BLaER1 treated with 17β-estradiol and CSF1 and Interleukin-3, amounts not matched to agents 10 nM and 100 nM (cell line): ENCODE results near the gene TTLL3.

Experiments used
- H3K27ac ChIP-seq, 11 experiments: shearing (Covaris generic); formaldehyde crosslinking; 2 replicates each; pipeline ENCODE4 v1.8.1; 2022
- H3K27me3 ChIP-seq, 11 experiments: shearing (Covaris generic); formaldehyde crosslinking; 2 replicates each; pipeline ENCODE4 v1.8.1; 2022
- H3K36me3 ChIP-seq, 11 experiments: shearing (Covaris generic); formaldehyde crosslinking; 2 replicates each; pipeline ENCODE4 v1.8.1; 2022
- H3K4me1 ChIP-seq, 10 experiments: shearing (Covaris generic); formaldehyde crosslinking; 2 replicates each; pipeline ENCODE4 v1.8.1; 2022
- H3K4me2 ChIP-seq, 11 experiments: shearing (Covaris generic); formaldehyde crosslinking; 2 replicates each; pipeline ENCODE4 v1.8.1; 2022
- H3K4me3 ChIP-seq, 10 experiments: shearing (Covaris generic); formaldehyde crosslinking; 2 replicates each; pipeline ENCODE4 v1.8.1; 2022
- H3K9ac ChIP-seq, 11 experiments: shearing (Covaris generic); formaldehyde crosslinking; 2 replicates each; pipeline ENCODE4 v1.8.1; 2022
- H3K9me3 ChIP-seq, 11 experiments: shearing (Covaris generic); formaldehyde crosslinking; replicated peaks in 1 of 11; 2 replicates each; pipeline ENCODE4 v1.8.1; 2022
- H4K20me1 ChIP-seq, 11 experiments: shearing (Covaris generic); formaldehyde crosslinking; 2 replicates each; pipeline ENCODE4 v1.8.1; 2022
- Cebpa-rat ChIP-seq, 11 experiments: shearing (Covaris generic); IDR thresholded peaks; 2 replicates each; pipeline ENCODE4 v1.8.1; 2022

Gene TTLL3

DNA sequence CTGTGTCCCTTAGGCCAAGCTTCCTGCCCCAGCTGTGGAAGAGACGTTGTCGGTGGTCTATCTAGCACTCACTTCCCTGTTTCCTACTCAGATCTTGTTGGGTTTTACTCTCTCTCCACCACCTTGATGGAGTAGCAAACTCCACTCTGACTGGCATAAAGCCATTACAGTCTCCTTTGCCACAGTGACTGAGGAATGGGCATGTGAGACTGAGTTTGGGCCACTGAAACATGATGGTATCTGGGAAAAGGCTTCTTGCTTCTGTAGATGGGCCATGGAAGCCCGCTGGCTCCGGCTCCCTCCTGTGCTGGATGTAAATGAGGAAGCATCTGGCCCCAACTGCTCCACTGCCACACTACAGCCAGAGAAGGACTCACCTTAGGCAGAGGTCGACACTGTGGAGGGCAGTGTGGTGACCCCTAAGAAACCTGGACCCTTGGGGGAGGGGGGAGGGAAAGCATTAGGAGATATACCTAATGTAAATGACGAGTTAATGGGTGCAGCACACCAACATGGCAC is 30.9 kb upstream of the TTLL3 start:
- TF ChIP-seq Cebpa-rat (IDR thresholded peaks at IDR 0.05) = no peak
- peak overlapping the region in 2 of 10 experiments; percentile 25 to 34; a peak in 4 of 20 replicates for H3K4me3 ChIP-seq
- H3K4me2 ChIP-seq = peak overlapping the region; percentile 75 to 95 (median 90)
- peaks cover 0 to 33% (median 0%) of the 10 kb centered on the region in 11 experiments; a peak in 6 of 22 replicates for H3K27me3 ChIP-seq
- peaks cover 0 to 16% (median 0%) of the 10 kb centered on the region in 11 experiments; a peak in 6 of 22 replicates for H4K20me1 ChIP-seq
- H3K36me3 ChIP-seq = peaks cover 0 to 20% (median 6%) of the 10 kb centered on the region in 11 experiments; a peak in 14 of 22 replicates
- H3K4me1 ChIP-seq = peaks cover 52 to 68% (median 59%) of the 10 kb centered on the region in 10 experiments
- peak overlapping the region in 5 of 11 experiments; percentile 68 to 80 (median 73); a peak in 8 of 22 replicates for H3K9ac ChIP-seq
- H3K9me3 ChIP-seq = no peaks in the 10 kb centered on the region
- peak overlapping the region in 8 of 11 experiments; percentile 74 to 95 (median 84); a peak in 16 of 22 replicates for H3K27ac ChIP-seq

DNA sequence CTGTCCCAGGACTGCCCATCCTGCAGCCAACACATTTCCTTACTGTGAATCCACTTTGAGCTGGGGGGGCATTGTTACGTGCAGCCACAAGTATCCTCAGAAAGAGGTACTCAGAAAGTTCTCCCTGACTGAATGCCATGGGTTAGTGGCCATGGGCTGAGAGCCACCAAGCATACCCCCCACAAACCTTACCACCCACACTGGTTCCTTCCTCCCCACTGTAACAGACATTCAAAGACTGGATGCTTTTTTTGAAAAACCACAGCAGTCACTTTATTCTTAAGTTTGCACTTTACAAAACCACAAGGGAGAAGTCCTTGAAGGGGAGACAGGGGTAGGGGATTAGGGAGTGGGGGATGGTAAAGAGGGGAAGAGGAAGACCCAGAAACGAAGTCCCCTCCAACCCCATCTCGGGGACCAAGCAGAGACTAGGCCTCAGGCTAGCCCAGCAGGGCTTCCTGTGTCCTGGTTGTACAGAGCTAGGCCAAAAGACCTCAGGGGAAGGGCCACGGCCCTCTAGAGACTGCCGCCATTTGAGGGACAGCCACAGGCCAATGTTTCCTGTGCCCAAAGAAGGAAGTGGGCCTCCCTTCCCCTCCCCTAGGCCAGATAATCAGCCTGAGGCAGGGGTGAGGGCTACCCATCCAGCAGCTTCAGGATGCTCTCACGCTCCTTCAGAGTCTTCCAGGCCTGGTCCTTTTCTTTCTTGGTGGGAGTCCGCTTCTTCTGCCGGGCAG is 30.2 kb upstream of the TTLL3 start:
- Histone ChIP-seq H3K36me3 (peaks cover 1 to 28% (median 11%) of the 10 kb centered on the region in 11 experiments; a peak in 15 of 22 replicates), H3K27me3 (peaks cover 0 to 33% (median 0%) of the 10 kb centered on the region in 11 experiments; a peak in 6 of 22 replicates), H3K4me1 (peaks cover 52 to 68% (median 59%) of the 10 kb centered on the region in 10 experiments), H3K4me2 (peak overlapping the region; percentile 75 to 95 (median 90)), H3K27ac (peak overlapping the region; percentile 73 to 95 (median 82)), H3K9me3 (no peaks in the 10 kb centered on the region), H3K4me3 (peak overlapping the region in 8 of 10 experiments; percentile 12 to 35 (median 24); a peak in 10 of 20 replicates), H4K20me1 (peaks cover 0 to 16% (median 0%) of the 10 kb centered on the region in 11 experiments; a peak in 6 of 22 replicates), H3K9ac (peak overlapping the region; percentile 55 to 80 (median 71))
- TF ChIP-seq Cebpa-rat (IDR thresholded peaks at IDR 0.05) = no peak

GRCh38 chr3:9780458-9780812 is 29.6 kb upstream of the TTLL3 start:
- peak overlapping the region; percentile 73 to 95 (median 82) for H3K27ac ChIP-seq
- TF ChIP-seq Cebpa-rat (IDR thresholded peaks at IDR 0.05) = peak in 1 of 11 experiments; percentile 8; a peak in 1 of 22 replicates
- H3K27me3 ChIP-seq = peaks cover 0 to 31% (median 0%) of the 10 kb centered on the region in 11 experiments; a peak in 6 of 22 replicates

GRCh38 chr3:9780910-9781309 is 29.2 kb upstream of the TTLL3 start:
- Histone ChIP-seq H3K9me3 (no peaks in the 10 kb centered on the region), H3K4me3 (peak overlapping the region in 4 of 10 experiments; percentile 24 to 35 (median 27); a peak in 4 of 20 replicates), H3K27me3 (peaks cover 0 to 26% (median 0%) of the 10 kb centered on the region in 11 experiments; a peak in 5 of 22 replicates), H3K9ac (peak overlapping the region in 10 of 11 experiments; percentile 63 to 80 (median 72); a peak in 20 of 22 replicates), H3K4me1 (peaks cover 57 to 68% (median 63%) of the 10 kb centered on the region in 10 experiments), H3K36me3 (peaks cover 6 to 38% (median 16%) of the 10 kb centered on the region in 11 experiments; a peak in 16 of 22 replicates), H4K20me1 (peaks cover 0 to 16% (median 0%) of the 10 kb centered on the region in 11 experiments; a peak in 6 of 22 replicates), H3K4me2 (peak overlapping the region; percentile 75 to 95 (median 90)), H3K27ac (peak overlapping the region; percentile 73 to 95 (median 82); a peak in 20 of 22 replicates)
- TF ChIP-seq Cebpa-rat (IDR thresholded peaks at IDR 0.05) = no peak

More at GRCh38 chr3:9780458-9780812, 29.6 kb upstream of the TTLL3 start:
- Histone ChIP-seq H3K4me1 (peaks cover 55 to 68% (median 60%) of the 10 kb centered on the region in 10 experiments), H3K4me3 (peak overlapping the region in 7 of 10 experiments; percentile 12 to 35 (median 25); a peak in 9 of 20 replicates), H3K36me3 (peaks cover 6 to 33% (median 15%) of the 10 kb centered on the region in 11 experiments; a peak in 16 of 22 replicates), H3K9me3 (no peaks in the 10 kb centered on the region), H3K4me2 (peak overlapping the region; percentile 75 to 95 (median 90)), H4K20me1 (peaks cover 0 to 16% (median 0%) of the 10 kb centered on the region in 11 experiments; a peak in 6 of 22 replicates), H3K9ac (peak overlapping the region; percentile 55 to 80 (median 71))

DNA sequence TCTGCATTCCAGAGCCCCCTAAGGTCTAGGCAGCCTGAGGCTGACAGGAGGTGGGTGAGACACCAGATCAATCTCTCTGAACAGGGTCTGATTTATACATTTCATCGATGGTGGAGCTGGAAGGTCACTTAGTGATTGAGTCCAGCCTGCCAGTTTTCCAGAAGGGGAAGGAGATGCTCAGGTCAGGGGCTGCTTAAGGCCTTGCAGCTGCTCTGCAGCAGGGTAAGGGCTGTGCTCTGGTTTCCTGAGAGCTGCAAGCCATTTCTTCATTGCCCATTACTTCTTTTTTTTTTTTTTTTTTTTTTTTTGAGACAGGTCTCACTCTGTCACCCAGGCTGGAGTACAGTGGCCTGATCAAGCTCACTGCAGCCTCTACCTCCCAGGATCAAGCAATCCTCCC is 28.5 kb upstream of the TTLL3 start:
- peaks cover 0 to 16% (median 0%) of the 10 kb centered on the region in 11 experiments; a peak in 6 of 22 replicates for H4K20me1 ChIP-seq
- no peak for TF ChIP-seq Cebpa-rat (IDR thresholded peaks at IDR 0.05)
- peaks cover 6 to 45% (median 21%) of the 10 kb centered on the region in 11 experiments; a peak in 16 of 22 replicates for H3K36me3 ChIP-seq
- peak overlapping the region in 8 of 11 experiments; percentile 12 to 94 (median 36); a peak in 11 of 22 replicates for H3K27ac ChIP-seq
- peaks cover 0 to 22% (median 0%) of the 10 kb centered on the region in 11 experiments; a peak in 2 of 22 replicates for H3K27me3 ChIP-seq
- peak overlapping the region; percentile 75 to 95 (median 90) for H3K4me2 ChIP-seq
- peaks cover 57 to 71% (median 64%) of the 10 kb centered on the region in 10 experiments for H3K4me1 ChIP-seq
- H3K9ac ChIP-seq = peak overlapping the region; percentile 20 to 80 (median 68); a peak in 19 of 22 replicates
- H3K9me3 ChIP-seq = no peaks in the 10 kb centered on the region
- peak overlapping the region in 2 of 10 experiments; percentile 26 to 29; a peak in 1 of 20 replicates for H3K4me3 ChIP-seq

- peak overlapping the region in 1 of 10 experiments; percentile 26; a peak in 1 of 20 replicates for H3K4me3 ChIP-seq
- H3K36me3 ChIP-seq = peaks cover 8 to 50% (median 24%) of the 10 kb centered on the region in 11 experiments; a peak in 16 of 22 replicates
- H4K20me1 ChIP-seq = peaks cover 0 to 16% (median 0%) of the 10 kb centered on the region in 11 experiments; a peak in 6 of 22 replicates
- peaks cover 57 to 69% (median 60%) of the 10 kb centered on the region in 10 experiments for H3K4me1 ChIP-seq
- H3K27me3 ChIP-seq = peaks cover 0 to 16% (median 0%) of the 10 kb centered on the region in 11 experiments; a peak in 1 of 22 replicates
- H3K27ac ChIP-seq = peak overlapping the region in 9 of 11 experiments; percentile 0 to 84 (median 26); a peak in 11 of 22 replicates
- peak overlapping the region; percentile 20 to 80 (median 68); a peak in 18 of 22 replicates for H3K9ac ChIP-seq
- TF ChIP-seq Cebpa-rat (IDR thresholded peaks at IDR 0.05) = no peak
- H3K4me2 ChIP-seq = peak overlapping the region; percentile 75 to 95 (median 90)
- no peaks in the 10 kb centered on the region for H3K9me3 ChIP-seq
Measured at GRCh38 chr3:9781978-9782603, 28.0 kb upstream of the TTLL3 start.

DNA sequence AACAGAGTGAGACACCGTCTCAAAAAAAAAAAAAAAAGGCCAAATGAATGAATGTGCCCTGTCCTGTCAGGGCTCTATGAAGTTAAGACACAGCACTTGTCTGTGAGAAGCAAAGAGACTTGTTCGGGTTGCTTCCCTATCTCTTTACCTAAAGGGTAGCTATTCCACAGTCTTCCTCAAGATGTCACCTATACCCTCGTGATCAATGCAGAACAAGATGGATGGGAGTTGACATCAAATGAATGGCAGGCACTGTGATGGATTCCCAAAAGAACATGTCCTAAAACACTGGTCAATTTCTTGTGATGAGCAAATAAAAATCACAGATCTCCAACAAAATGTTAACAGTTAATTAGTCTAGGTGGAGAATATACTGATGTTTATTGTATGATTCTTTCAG is 27.3 kb upstream of the TTLL3 start:
- Histone ChIP-seq H3K36me3 (peaks cover 8 to 57% (median 27%) of the 10 kb centered on the region in 11 experiments; a peak in 17 of 22 replicates), H3K4me2 (peak overlapping the region; percentile 75 to 95 (median 90)), H3K4me3 (no peak overlapping the region), H3K4me1 (peaks cover 50 to 65% (median 53%) of the 10 kb centered on the region in 10 experiments), H4K20me1 (peaks cover 0 to 16% (median 0%) of the 10 kb centered on the region in 11 experiments; a peak in 5 of 22 replicates), H3K27me3 (peaks cover 0 to 11% (median 0%) of the 10 kb centered on the region in 11 experiments; a peak in 1 of 22 replicates), H3K9ac (peak overlapping the region in 5 of 11 experiments; percentile 6 to 79 (median 68); a peak in 6 of 22 replicates), H3K9me3 (no peaks in the 10 kb centered on the region), H3K27ac (0 out of 22 replicates have a peak overlapping the region, but pooled peaks of 2 of the 11 experiments have one; percentile 12 to 26)
- TF ChIP-seq Cebpa-rat (IDR thresholded peaks at IDR 0.05) = no peak
